Measurements from ENCODE around the gene IL32. TPM values are rescaled to one million over a fixed set of nuclear protein-coding genes. Genes with fewer than 3 reads are reported as not detected.

The IL32 gene
- total and polyA plus RNA-seq, 9 of the 15 experiments (the other 6 are each of a cell fraction or from before 2014, with no cell fraction given), result 0.21 to 2.2 (median 0.37) TPM; not detected in 3

DNA sequence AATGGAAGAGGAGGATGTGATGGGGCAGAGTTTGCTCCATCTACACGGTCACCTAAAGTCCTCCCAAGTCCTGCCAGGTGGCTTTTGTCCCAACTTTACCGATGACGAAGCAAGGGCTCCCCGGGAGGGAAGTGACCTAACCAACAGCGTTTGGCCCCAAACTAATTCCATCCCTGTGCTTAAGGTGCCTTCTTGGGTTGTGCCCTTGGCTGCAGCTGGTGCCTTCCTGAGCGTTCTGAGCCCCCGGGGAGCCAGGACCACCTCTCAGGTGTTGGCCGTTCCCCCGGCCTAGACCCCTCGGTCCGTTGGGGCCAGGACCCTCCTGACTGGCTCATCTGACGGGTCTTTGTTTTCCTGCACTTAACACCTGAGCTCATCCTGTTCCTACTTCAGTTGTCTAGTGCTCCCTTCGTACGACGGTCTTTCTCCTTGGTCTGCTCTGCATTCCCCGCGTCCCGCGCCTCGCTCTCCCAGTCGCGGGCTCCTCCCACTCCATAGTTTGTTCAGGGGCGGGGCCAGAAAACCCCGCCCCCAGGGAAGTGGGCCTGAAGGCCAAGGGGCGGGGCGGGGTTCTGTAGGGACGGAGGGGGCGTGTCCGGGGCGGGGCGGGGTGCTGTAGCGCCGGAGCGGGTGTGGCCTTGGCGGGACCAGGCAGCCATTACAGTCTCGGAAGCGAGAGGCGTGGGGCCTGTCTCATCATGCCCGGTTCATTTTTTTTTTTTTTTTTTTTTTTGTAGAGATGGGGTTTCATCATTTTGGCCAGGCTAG, 34.5 kb downstream of the IL32 start (continued):
- TF ChIP-seq RERE (CRISPR knock-in tag; IDR thresholded peaks at IDR 0.05; ENCODE audit: borderline replicate concordance) (no peak), ZKSCAN8 (CRISPR knock-in tag; IDR thresholded peaks at IDR 0.05) (no peak), ZNF57 (CRISPR knock-in tag; IDR thresholded peaks at IDR 0.05) (no peak), TAF1 (IDR thresholded peaks at IDR 0.05; ENCODE audit: control insufficient read depth, extremely low read depth, insufficient read depth, low read length, severe bottlenecking) (peak; percentile 36), ZNF134 (CRISPR knock-in tag; conservative IDR thresholded peaks at IDR 0.05) (no peak), SIN3B (IDR thresholded peaks at IDR 0.05; ENCODE audit: low read depth) (no peak), C11orf30 (IDR thresholded peaks at IDR 0.05; ENCODE audit: low read depth) (no peak), RB1 (IDR thresholded peaks at IDR 0.05; ENCODE audit: low read depth) (no peak), ZNF143 (CRISPR knock-in tag; IDR thresholded peaks at IDR 0.05) (no peak), ELF1 (tag; IDR thresholded peaks at IDR 0.05) (no peak), SMARCA5 (IDR thresholded peaks at IDR 0.05) (no peak), ZNF431 (CRISPR knock-in tag; IDR thresholded peaks at IDR 0.05) (no peak), FOXK1 (CRISPR knock-in tag; IDR thresholded peaks at IDR 0.05; ENCODE audit: borderline replicate concordance) (peak; percentile 52; the same call in 1 of the 2 replicates), TSC22D4 (tag; IDR thresholded peaks at IDR 0.05) (no peak), PRPF4 (IDR thresholded peaks at IDR 0.05; ENCODE audit: insufficient read depth, low read depth, low read length, poor library complexity, severe bottlenecking) (no peak), KAT2B (IDR thresholded peaks at IDR 0.05; ENCODE audit: low read depth, low read length) (no peak), TOE1 (IDR thresholded peaks at IDR 0.05; ENCODE audit: borderline replicate concordance) (0 out of 2 replicates have a peak, but pooled peaks have one; percentile 23), TOE1 (CRISPR knock-in tag; IDR thresholded peaks at IDR 0.05; ENCODE audit: borderline replicate concordance, low read depth) (no peak), SNAPC5 (CRISPR knock-in tag; IDR thresholded peaks at IDR 0.05) (no peak), ZBTB2 (IDR thresholded peaks at IDR 0.05) (no peak), BRF1 (IDR thresholded peaks at IDR 0.05; ENCODE audit: borderline replicate concordance, extremely low read depth, insufficient read length) (no peak), KLF16 (IDR thresholded peaks at IDR 0.05) (no peak), POLR3A (IDR thresholded peaks at IDR 0.05; ENCODE audit: borderline replicate concordance, extremely low read depth, insufficient read depth, insufficient read length) (no peak)
